Lower leg skin (tissue), 3 donors: ENCODE results near the gene SPRR2D.

Experiments used
- POLR2A ChIP-seq, 2 donors: fragments of 450-650 bp; IDR thresholded peaks; one replicate each; pipeline ENCODE4 v1.6.1; 2016 to 2017; ENCODE audit warnings: antibody characterized with exemption in 2 of 2, mild to moderate bottlenecking in 1 of 2, moderate library complexity in 1 of 2
- TF ChIP-seq, protein P1 (sequence below), 3 donors: fragments of 450-650 bp; IDR thresholded peaks; one replicate each; pipeline ENCODE4 v1.5.1; 2016; ENCODE audit warnings: antibody characterized with exemption in 3 of 3, mild to moderate bottlenecking in 3 of 3, moderate library complexity in 2 of 3

DNA sequence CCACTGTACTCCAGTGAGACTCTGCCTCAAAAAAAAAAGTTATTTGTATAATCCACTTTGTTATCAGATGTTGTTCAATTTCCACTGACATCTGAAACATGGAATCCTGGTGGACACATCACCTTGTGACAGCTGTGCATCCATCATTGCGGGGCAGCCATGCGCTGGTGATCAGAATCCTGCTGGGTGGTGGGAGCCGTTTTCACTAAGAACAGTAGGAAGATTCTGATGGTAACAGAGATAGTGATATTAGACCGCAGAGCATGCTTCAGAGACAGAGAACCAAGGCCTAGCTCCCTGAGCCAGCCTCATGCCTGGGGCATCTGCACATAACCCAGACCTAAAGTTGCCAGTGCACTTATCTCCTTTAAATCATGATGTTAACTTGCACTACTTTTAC, 42.4 kb downstream of the SPRR2D start:
- TF ChIP-seq, protein P1, sequence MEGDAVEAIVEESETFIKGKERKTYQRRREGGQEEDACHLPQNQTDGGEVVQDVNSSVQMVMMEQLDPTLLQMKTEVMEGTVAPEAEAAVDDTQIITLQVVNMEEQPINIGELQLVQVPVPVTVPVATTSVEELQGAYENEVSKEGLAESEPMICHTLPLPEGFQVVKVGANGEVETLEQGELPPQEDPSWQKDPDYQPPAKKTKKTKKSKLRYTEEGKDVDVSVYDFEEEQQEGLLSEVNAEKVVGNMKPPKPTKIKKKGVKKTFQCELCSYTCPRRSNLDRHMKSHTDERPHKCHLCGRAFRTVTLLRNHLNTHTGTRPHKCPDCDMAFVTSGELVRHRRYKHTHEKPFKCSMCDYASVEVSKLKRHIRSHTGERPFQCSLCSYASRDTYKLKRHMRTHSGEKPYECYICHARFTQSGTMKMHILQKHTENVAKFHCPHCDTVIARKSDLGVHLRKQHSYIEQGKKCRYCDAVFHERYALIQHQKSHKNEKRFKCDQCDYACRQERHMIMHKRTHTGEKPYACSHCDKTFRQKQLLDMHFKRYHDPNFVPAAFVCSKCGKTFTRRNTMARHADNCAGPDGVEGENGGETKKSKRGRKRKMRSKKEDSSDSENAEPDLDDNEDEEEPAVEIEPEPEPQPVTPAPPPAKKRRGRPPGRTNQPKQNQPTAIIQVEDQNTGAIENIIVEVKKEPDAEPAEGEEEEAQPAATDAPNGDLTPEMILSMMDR (IDR thresholded peaks at IDR 0.05): no peak
- TF ChIP-seq POLR2A (IDR thresholded peaks at IDR 0.05): no peak
